Measurements from ENCODE around the gene FHIT.

The FHIT gene

GRCh38 chr3:60225848-60226247, 1025.4 kb downstream of the FHIT start:
- H3K36me3 ChIP-seq = no peaks in the 10 kb centered on the region

GRCh38 chr3:60220768-60221167, 1030.5 kb downstream of the FHIT start:
- Histone ChIP-seq H3K27ac (no peak overlapping the region), H3K4me3 (no peak overlapping the region), H3K4me1 (no peaks in the 10 kb centered on the region), H3K36me3 (no peaks in the 10 kb centered on the region), H3K27me3 (no peaks in the 10 kb centered on the region), H3K9me3 (no peaks in the 10 kb centered on the region)
- DNase-seq = no peak
- no peak for TF ChIP-seq CTCF (IDR thresholded peaks at IDR 0.05)
- intact Hi-C loops (cut with DNase I; ENCODE audit: low total_unique reads) = no loop called here

More at GRCh38 chr3:60225848-60226247, 1025.4 kb downstream of the FHIT start:
- TF ChIP-seq CTCF (IDR thresholded peaks at IDR 0.05) = no peak
- no peak for DNase-seq
- intact Hi-C loops (cut with DNase I; ENCODE audit: low total_unique reads) = no loop called here
- Histone ChIP-seq H3K27ac (no peak overlapping the region), H3K4me1 (peaks cover 0 to 9% (median 0%) of the 10 kb centered on the region in 4 donors), H3K27me3 (no peaks in the 10 kb centered on the region), H3K9me3 (no peaks in the 10 kb centered on the region), H3K4me3 (no peak overlapping the region)

- H3K27me3 ChIP-seq = no peaks in the 10 kb centered on the region
- intact Hi-C loops (cut with DNase I; ENCODE audit: low total_unique reads) = no loop called here
These were observed 1031.8 kb downstream of the FHIT start for GRCh38 chr3:60219501-60219900.

GRCh38 chr3:60217156-60217911, 1033.9 kb downstream of the FHIT start:
- intact Hi-C loops (cut with DNase I; ENCODE audit: low total_unique reads) = no loop called here
- H3K9me3 ChIP-seq = no peaks in the 10 kb centered on the region
- H3K4me3 ChIP-seq = no peak overlapping the region
- no peak for DNase-seq
- H3K27me3 ChIP-seq = no peaks in the 10 kb centered on the region
- H3K4me1 ChIP-seq = no peaks in the 10 kb centered on the region
- TF ChIP-seq CTCF (IDR thresholded peaks at IDR 0.05) = no peak
- H3K27ac ChIP-seq = no peak overlapping the region
- H3K36me3 ChIP-seq = no peaks in the 10 kb centered on the region

More at GRCh38 chr3:60219501-60219900, 1031.8 kb downstream of the FHIT start:
- H3K4me1 ChIP-seq = no peaks in the 10 kb centered on the region
- H3K36me3 ChIP-seq = no peaks in the 10 kb centered on the region
- H3K4me3 ChIP-seq = no peak overlapping the region
- H3K27ac ChIP-seq = no peak overlapping the region
- no peak for DNase-seq
- no peak for TF ChIP-seq CTCF (IDR thresholded peaks at IDR 0.05)
- H3K9me3 ChIP-seq = no peaks in the 10 kb centered on the region

GRCh38 chr3:60216462-60217075, 1034.7 kb downstream of the FHIT start:
- Histone ChIP-seq H3K27me3 (no peaks in the 10 kb centered on the region), H3K27ac (no peak overlapping the region), H3K4me1 (no peaks in the 10 kb centered on the region), H3K4me3 (no peak overlapping the region), H3K9me3 (no peaks in the 10 kb centered on the region), H3K36me3 (no peaks in the 10 kb centered on the region)
- DNase-seq = no peak
- intact Hi-C loops (cut with DNase I; ENCODE audit: low total_unique reads) = no loop called here
- no peak for TF ChIP-seq CTCF (IDR thresholded peaks at IDR 0.05)

Data from tibial artery (tissue), 4 donors.